AG09309 (cell line): ENCODE results near the gene DHRS7B.

Experiments used
- DNase-seq: peaks from one replicate; pipeline ENCODE4 v3.0.0-alpha.2; 2010; ENCODE audit warnings: low read depth
- H3K4me3 ChIP-seq: 2 replicates; pipeline ENCODE4 v1.5.1; 2011; ENCODE audit warnings: mild to moderate bottlenecking, low read depth, low read length, moderate library complexity; ENCODE audit not compliant: control insufficient read depth
- TF ChIP-seq, protein P1 (sequence below): IDR thresholded peaks from 2 replicates; pipeline ENCODE4 v1.5.1; 2011; ENCODE audit warnings: mild to moderate bottlenecking, low read depth, low read length, inconsistent platforms; ENCODE audit not compliant: insufficient read depth, control insufficient read depth; ENCODE audit errors: missing control alignments

Gene DHRS7B

DNA sequence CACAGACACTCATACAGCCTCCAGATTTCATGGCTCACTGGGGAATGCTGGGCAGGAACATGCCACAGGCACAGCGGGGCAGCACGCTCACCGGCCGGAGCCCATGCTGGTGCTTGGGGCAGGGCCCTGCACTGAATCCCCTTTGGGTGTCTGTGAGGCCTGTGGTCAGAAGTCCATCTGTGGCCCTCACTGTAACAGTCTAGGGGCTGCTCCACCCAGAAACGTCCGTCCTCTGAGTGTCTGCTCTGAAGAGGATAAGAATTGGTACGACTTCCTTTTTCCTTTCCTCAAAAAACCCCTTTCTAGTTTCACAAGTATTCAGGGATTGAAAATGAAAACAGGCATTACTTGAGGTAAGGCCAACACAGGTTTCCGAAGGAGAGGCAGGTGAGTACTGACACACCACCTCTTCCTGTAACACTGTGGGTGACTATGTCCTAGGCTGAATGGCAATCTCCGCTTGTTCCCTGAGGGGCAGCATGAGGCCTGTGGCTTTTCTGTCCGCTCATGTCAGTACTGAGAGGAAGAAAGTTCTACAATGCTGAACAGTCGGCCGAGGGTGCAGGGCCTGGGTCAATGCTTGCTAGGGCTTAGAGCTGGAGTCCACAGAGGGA is 44.7 kb downstream of the DHRS7B start:
- DNase-seq = no peak

DNA sequence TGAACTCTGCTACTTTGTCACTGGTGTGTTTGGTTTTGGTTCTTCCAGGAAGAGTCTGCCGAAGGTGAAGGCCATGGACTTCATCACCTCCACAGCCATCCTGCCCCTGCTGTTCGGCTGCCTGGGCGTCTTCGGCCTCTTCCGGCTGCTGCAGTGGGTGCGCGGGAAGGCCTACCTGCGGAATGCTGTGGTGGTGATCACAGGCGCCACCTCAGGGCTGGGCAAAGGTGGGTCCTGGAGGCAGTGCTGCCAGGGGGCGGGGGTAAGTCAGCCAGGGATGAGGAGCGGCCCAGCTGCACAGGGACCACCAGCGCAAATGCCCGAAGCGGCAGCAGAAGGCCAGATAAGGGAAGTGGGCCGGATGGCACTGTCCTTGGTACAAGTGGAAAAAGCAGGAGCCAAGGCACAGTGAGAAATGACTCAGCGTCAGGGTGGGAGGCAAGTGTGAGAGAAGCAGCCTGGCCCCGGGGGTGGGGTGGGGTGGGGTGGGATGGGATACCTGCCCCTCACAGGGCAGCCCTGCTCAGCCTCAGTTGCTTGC is 45.3 kb downstream of the DHRS7B start:
- no peak overlapping the region for H3K4me3 ChIP-seq
- TF ChIP-seq, protein P1, sequence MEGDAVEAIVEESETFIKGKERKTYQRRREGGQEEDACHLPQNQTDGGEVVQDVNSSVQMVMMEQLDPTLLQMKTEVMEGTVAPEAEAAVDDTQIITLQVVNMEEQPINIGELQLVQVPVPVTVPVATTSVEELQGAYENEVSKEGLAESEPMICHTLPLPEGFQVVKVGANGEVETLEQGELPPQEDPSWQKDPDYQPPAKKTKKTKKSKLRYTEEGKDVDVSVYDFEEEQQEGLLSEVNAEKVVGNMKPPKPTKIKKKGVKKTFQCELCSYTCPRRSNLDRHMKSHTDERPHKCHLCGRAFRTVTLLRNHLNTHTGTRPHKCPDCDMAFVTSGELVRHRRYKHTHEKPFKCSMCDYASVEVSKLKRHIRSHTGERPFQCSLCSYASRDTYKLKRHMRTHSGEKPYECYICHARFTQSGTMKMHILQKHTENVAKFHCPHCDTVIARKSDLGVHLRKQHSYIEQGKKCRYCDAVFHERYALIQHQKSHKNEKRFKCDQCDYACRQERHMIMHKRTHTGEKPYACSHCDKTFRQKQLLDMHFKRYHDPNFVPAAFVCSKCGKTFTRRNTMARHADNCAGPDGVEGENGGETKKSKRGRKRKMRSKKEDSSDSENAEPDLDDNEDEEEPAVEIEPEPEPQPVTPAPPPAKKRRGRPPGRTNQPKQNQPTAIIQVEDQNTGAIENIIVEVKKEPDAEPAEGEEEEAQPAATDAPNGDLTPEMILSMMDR = no peak
- no peak for DNase-seq

More for the DNA sequence above, 44.7 kb downstream of the DHRS7B start:
- TF ChIP-seq, protein P1 = no peak
- H3K4me3 ChIP-seq = no peak overlapping the region

DNA sequence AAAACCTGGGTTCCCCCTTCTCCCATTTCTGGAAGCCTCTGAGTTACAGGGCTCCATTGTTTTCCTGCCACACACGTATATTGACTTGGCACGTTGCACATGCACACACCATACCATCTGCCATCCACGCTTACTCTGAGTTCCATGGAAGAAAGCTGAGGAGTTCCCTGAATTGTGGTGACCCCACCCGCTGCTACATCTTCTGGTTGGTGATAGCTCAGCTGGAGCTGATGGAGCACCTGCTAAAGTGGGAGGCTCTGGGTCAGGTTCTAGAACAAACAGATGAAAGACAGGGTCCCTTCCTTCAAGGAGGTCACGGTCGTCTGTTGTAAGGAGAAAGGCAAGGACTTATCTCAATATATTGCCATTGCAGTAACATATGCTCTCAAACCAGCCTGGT is 46.1 kb downstream of the DHRS7B start:
- DNase-seq = no peak
- H3K4me3 ChIP-seq = no peak overlapping the region
- TF ChIP-seq, protein P1 = no peak

DNA sequence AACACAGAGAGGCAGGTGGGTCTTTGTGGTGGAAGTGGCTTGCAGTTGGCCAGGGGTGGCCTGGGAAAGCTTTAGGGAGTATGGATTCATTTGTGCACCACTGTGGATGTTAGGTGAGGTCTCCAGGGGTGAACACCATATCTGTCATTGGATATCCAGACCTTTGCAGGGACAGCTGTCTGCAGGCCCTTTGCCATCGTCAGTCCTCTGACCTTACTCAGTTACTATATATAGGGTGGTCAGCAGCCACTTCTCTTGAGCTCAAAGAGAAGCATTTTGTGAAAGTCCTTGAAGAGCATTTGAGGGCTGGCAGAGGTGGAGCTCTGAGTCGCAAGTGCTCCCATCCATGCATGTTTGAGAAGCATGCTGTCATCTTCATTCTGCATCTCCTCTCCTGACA is 46.8 kb downstream of the DHRS7B start:
- DNase-seq = no peak
- no peak overlapping the region for H3K4me3 ChIP-seq
- TF ChIP-seq, protein P1 = no peak

DNA sequence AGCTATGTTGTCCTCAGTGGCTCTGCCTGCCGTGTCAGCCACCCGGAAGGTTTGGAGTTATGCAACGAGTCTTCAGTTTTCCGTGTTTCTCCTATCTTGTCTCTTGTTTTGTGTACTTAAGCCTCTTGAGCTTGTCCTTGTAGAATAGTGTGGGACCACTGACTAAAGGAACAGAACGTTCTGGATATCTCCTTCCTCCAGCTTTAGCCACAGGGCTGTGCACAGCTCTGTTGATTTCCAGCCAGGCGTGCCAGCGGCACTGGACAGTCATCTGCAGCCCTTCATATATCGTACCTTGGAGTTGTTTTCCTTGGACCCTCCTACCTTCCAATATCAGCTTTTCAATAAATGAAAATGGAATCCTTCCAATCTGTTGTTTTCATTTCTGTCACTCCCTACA is 47.4 kb downstream of the DHRS7B start:
- H3K4me3 ChIP-seq = no peak overlapping the region
- TF ChIP-seq, protein P1 = no peak
- DNase-seq = no peak

DNA sequence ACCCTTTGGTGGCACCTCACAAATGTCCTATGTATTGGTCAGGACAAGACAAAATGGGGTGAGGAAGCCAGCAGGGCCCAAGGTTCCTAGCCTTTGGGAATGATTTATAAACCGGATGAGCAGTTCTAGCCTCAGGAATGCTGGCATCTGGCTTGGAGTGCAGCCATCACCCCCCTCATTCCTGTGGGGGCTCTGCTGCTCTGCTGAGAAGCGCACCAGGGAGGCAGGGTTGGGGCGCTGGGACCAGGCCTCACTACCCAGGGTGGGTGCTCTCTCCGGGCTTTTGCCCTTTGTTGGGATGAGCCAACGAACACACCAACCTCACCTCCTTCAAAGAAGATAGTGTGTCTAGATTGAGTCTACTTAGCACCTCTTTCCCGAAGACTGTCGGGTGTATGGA is 47.9 kb downstream of the DHRS7B start:
- no peak for DNase-seq
- TF ChIP-seq, protein P1 = no peak
- H3K4me3 ChIP-seq = no peak overlapping the region
